PC-3 (cell line): Measurements from ENCODE around the gene FRMD7.

ENCODE experiments used
- EZH2phosphoT487 ChIP-seq: fragments of 300-600 bp; sonication (generic); IDR thresholded peaks from 2 replicates; pipeline ENCODE4 v1.6.1; 2018; ENCODE audit warnings: mild to moderate bottlenecking, antibody characterized with exemption, low read length, borderline replicate concordance
- TF ChIP-seq, protein P1 (sequence below): fragments of 300-600 bp; sonication (generic); conservative IDR thresholded peaks from 2 replicates; pipeline ENCODE4 v1.5.1; 2017; ENCODE audit warnings: antibody characterized with exemption, low read depth, mild to moderate bottlenecking, low read length

- TF ChIP-seq, protein P1, sequence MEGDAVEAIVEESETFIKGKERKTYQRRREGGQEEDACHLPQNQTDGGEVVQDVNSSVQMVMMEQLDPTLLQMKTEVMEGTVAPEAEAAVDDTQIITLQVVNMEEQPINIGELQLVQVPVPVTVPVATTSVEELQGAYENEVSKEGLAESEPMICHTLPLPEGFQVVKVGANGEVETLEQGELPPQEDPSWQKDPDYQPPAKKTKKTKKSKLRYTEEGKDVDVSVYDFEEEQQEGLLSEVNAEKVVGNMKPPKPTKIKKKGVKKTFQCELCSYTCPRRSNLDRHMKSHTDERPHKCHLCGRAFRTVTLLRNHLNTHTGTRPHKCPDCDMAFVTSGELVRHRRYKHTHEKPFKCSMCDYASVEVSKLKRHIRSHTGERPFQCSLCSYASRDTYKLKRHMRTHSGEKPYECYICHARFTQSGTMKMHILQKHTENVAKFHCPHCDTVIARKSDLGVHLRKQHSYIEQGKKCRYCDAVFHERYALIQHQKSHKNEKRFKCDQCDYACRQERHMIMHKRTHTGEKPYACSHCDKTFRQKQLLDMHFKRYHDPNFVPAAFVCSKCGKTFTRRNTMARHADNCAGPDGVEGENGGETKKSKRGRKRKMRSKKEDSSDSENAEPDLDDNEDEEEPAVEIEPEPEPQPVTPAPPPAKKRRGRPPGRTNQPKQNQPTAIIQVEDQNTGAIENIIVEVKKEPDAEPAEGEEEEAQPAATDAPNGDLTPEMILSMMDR = no peak
- no peak for TF ChIP-seq EZH2phosphoT487
Measured at GRCh38 chrX:132045456-132045855, 82.4 kb downstream of the FRMD7 start.
